Stimulated activated naive CD8-positive, alpha-beta T cell treated with anti-CD3 and anti-CD28 coated beads, Interleukin-15, amount 100 ng/mL, for 72 hours (primary cell): Measurements from ENCODE around the gene PSMF1.

Experiments
- ATAC-seq: fragments of 150-1000 bp; cut with Tn5 transposase; 2 replicates; pipeline ENCODE4 v1.10.0; 2021; ENCODE audit warnings: mild to moderate bottlenecking, moderate library complexity
- DNase-seq, 2 donors: peaks; one replicate each; pipeline ENCODE4 v3.0.0; 2021 to 2022
- H3K27ac Mint-ChIP-seq, 2 donors: one replicate each; pipeline ENCODE4 v1.8.0; 2022; ENCODE audit warnings: mild to moderate bottlenecking in 2 of 2, mixed read lengths in 2 of 2, moderate library complexity in 2 of 2
- H3K27me3 Mint-ChIP-seq: one replicate; pipeline ENCODE4 v1.8.0; 2022; ENCODE audit warnings: mixed read lengths
- H3K4me1 Mint-ChIP-seq: one replicate; pipeline ENCODE4 v1.8.0; 2022; ENCODE audit warnings: mild to moderate bottlenecking, mixed read lengths
- H3K4me3 Mint-ChIP-seq, 2 donors: one replicate each; pipeline ENCODE4 v1.8.0; 2022; ENCODE audit warnings: mild to moderate bottlenecking in 2 of 2, mixed read lengths in 2 of 2, moderate library complexity in 1 of 2
- H3K9me3 Mint-ChIP-seq, 2 donors: one replicate each; pipeline ENCODE4 v1.8.0; 2022; ENCODE audit warnings: mixed read lengths in 2 of 2

Gene PSMF1

GRCh38 chr20:1166948-1167720, 48.7 kb downstream of the PSMF1 start:
- Mint-ChIP-seq H3K4me3 (no peak overlapping the region), H3K27me3 (no peaks in the 10 kb centered on the region), H3K27ac (no peak overlapping the region), H3K9me3 (no peaks in the 10 kb centered on the region), H3K4me1 (peaks cover 7% of the 10 kb centered on the region)
- no peak for DNase-seq
- ATAC-seq = no peak

- Mint-ChIP-seq H3K27ac (no peak overlapping the region), H3K27me3 (no peaks in the 10 kb centered on the region), H3K9me3 (no peaks in the 10 kb centered on the region), H3K4me1 (peaks cover 7% of the 10 kb centered on the region), H3K4me3 (no peak overlapping the region)
- ATAC-seq (no peak), DNase-seq (no peak)
Observed at GRCh38 chr20:1169224-1169623, 50.8 kb downstream of the PSMF1 start.

- H3K9me3 Mint-ChIP-seq = no peaks in the 10 kb centered on the region
- H3K27ac Mint-ChIP-seq = no peak overlapping the region
- H3K4me1 Mint-ChIP-seq = no peaks in the 10 kb centered on the region
- DNase-seq = no peak
- no peak overlapping the region for H3K4me3 Mint-ChIP-seq
- ATAC-seq = no peak
- no peaks in the 10 kb centered on the region for H3K27me3 Mint-ChIP-seq
Observed at GRCh38 chr20:1171461-1172093, 53.2 kb downstream of the PSMF1 start.

GRCh38 chr20:1173698-1174097, 55.3 kb downstream of the PSMF1 start:
- Mint-ChIP-seq H3K27me3 (no peaks in the 10 kb centered on the region), H3K27ac (no peak overlapping the region), H3K4me3 (no peak overlapping the region), H3K4me1 (no peaks in the 10 kb centered on the region), H3K9me3 (no peaks in the 10 kb centered on the region)
- DNase-seq (no peak), ATAC-seq (no peak)

GRCh38 chr20:1174787-1175186, 56.4 kb downstream of the PSMF1 start:
- Mint-ChIP-seq H3K9me3 (no peaks in the 10 kb centered on the region), H3K27me3 (no peaks in the 10 kb centered on the region), H3K27ac (peak overlapping the region in 1 of 2 donors; percentile 21), H3K4me3 (no peak overlapping the region), H3K4me1 (no peaks in the 10 kb centered on the region)
- DNase-seq (no peak), ATAC-seq (no peak)

- Mint-ChIP-seq H3K4me1 (no peaks in the 10 kb centered on the region), H3K4me3 (no peak overlapping the region), H3K27me3 (peaks cover 9% of the 10 kb centered on the region), H3K27ac (no peak overlapping the region), H3K9me3 (no peaks in the 10 kb centered on the region)
- ATAC-seq (no peak), DNase-seq (no peak)
Observed at GRCh38 chr20:1177680-1178079, 59.3 kb downstream of the PSMF1 start.

GRCh38 chr20:1178103-1178502, 59.7 kb downstream of the PSMF1 start:
- Mint-ChIP-seq H3K9me3 (no peaks in the 10 kb centered on the region), H3K4me3 (no peak overlapping the region), H3K4me1 (no peaks in the 10 kb centered on the region), H3K27ac (no peak overlapping the region), H3K27me3 (peaks cover 13% of the 10 kb centered on the region)
- no peak for DNase-seq
- no peak for ATAC-seq

GRCh38 chr20:1178623-1179022, 60.2 kb downstream of the PSMF1 start:
- H3K27me3 Mint-ChIP-seq = peaks cover 18% of the 10 kb centered on the region
- no peak overlapping the region for H3K27ac Mint-ChIP-seq
- ATAC-seq (no peak), DNase-seq (no peak)
- H3K4me1 Mint-ChIP-seq = no peaks in the 10 kb centered on the region
- H3K9me3 Mint-ChIP-seq = no peaks in the 10 kb centered on the region
- H3K4me3 Mint-ChIP-seq = no peak overlapping the region

GRCh38 chr20:1180949-1181348, 62.5 kb downstream of the PSMF1 start:
- Mint-ChIP-seq H3K4me3 (no peak overlapping the region), H3K27me3 (peaks cover 33% of the 10 kb centered on the region), H3K9me3 (no peaks in the 10 kb centered on the region), H3K4me1 (peaks cover 11% of the 10 kb centered on the region), H3K27ac (no peak overlapping the region)
- DNase-seq (no peak), ATAC-seq (no peak)

- Mint-ChIP-seq H3K27ac (no peak overlapping the region), H3K9me3 (no peaks in the 10 kb centered on the region), H3K4me1 (peaks cover 14% of the 10 kb centered on the region), H3K4me3 (no peak overlapping the region), H3K27me3 (peaks cover 38% of the 10 kb centered on the region)
- DNase-seq (no peak), ATAC-seq (no peak)
Observed at GRCh38 chr20:1182106-1182505, 63.7 kb downstream of the PSMF1 start.

GRCh38 chr20:1183153-1183552, 64.8 kb downstream of the PSMF1 start:
- Mint-ChIP-seq H3K4me3 (no peak overlapping the region), H3K27ac (no peak overlapping the region), H3K27me3 (peaks cover 38% of the 10 kb centered on the region), H3K9me3 (no peaks in the 10 kb centered on the region), H3K4me1 (peaks cover 14% of the 10 kb centered on the region)
- no peak for ATAC-seq
- no peak for DNase-seq

- peaks cover 38% of the 10 kb centered on the region for H3K27me3 Mint-ChIP-seq
- peak overlapping the region; percentile 34 to 61 for H3K4me3 Mint-ChIP-seq
- peaks cover 14% of the 10 kb centered on the region for H3K4me1 Mint-ChIP-seq
- ATAC-seq (no peak), DNase-seq (no peak)
- H3K9me3 Mint-ChIP-seq = no peaks in the 10 kb centered on the region
- H3K27ac Mint-ChIP-seq = no peak overlapping the region
Observed at GRCh38 chr20:1184260-1184637, 65.8 kb downstream of the PSMF1 start.

GRCh38 chr20:1184638-1185315, 66.4 kb downstream of the PSMF1 start, which contains the start of gene TMEM74B:
Gene TMEM74B (minus strand): TSS chr20:1184981. CDS start chr20:1183801, 1,180 bp downstream.
- Mint-ChIP-seq H3K9me3 (no peaks in the 10 kb centered on the region), H3K27ac (no peak within 1 kb of the TSS), H3K4me3 (peak within 1 kb of the TSS; percentile 69 to 73), H3K4me1 (peaks cover 14% of the 10 kb centered on the region), H3K27me3 (peaks cover 41% of the 10 kb centered on the region)
- ATAC-seq (peak; percentile 49), DNase-seq (peak in 1 of 2 donors; percentile 9)

- peaks cover 47% of the 10 kb centered on the region for H3K27me3 Mint-ChIP-seq
- DNase-seq (no peak), ATAC-seq (peak; percentile 58)
- H3K4me1 Mint-ChIP-seq = peaks cover 14% of the 10 kb centered on the region
- H3K27ac Mint-ChIP-seq = no peak overlapping the region
- no peaks in the 10 kb centered on the region for H3K9me3 Mint-ChIP-seq
- peak overlapping the region in 1 of 2 donors; percentile 43 for H3K4me3 Mint-ChIP-seq
Observed at GRCh38 chr20:1185316-1185741, 66.9 kb downstream of the PSMF1 start.

- ATAC-seq (peak; percentile 76), DNase-seq (peak; percentile 61 to 67)
- peaks cover 14% of the 10 kb centered on the region for H3K4me1 Mint-ChIP-seq
- H3K9me3 Mint-ChIP-seq = no peaks in the 10 kb centered on the region
- peak overlapping the region; percentile 69 to 73 for H3K4me3 Mint-ChIP-seq
- peaks cover 50% of the 10 kb centered on the region for H3K27me3 Mint-ChIP-seq
- peak overlapping the region in 1 of 2 donors; percentile 35 for H3K27ac Mint-ChIP-seq
Observed at GRCh38 chr20:1185790-1186334, 67.5 kb downstream of the PSMF1 start.
